WTC11 (cell line): Measurements from ENCODE around the gene NAV2. TPM values are rescaled to one million over a fixed set of nuclear protein-coding genes. Genes with fewer than 3 reads are reported as not detected.

Source experiments
- ATAC-seq: fragments of 200-7000 bp; cut with Tn5 transposase; 2 replicates; pipeline ENCODE4 v1.10.0; 2021; ENCODE audit warnings: mild to moderate bottlenecking, moderate library complexity
- CTCF ChIA-PET: fragments of 300-600 bp; sonication (Branson Sonifier 250); formaldehyde crosslinking; loops from one replicate; lab custom pipeline; 2021; ENCODE audit warnings: antibody characterized with exemption; lab: Charles Lee
- POLR2A ChIA-PET: fragments of 350-600 bp; sonication (Branson Sonifier 250); formaldehyde crosslinking; loops from one replicate; lab custom pipeline; 2021; ENCODE audit warnings: antibody characterized with exemption; lab: Charles Lee
- DNase-seq: peaks from one replicate; pipeline ENCODE4 v3.0.0; 2021; ENCODE audit warnings: low spot score
- H3K27ac Mint-ChIP-seq: 2 replicates; pipeline ENCODE4 v1.8.0; 2021; ENCODE audit warnings: mixed read lengths
- H3K27me3 Mint-ChIP-seq: 2 replicates; pipeline ENCODE4 v1.8.0; 2021; ENCODE audit warnings: low read depth, mild to moderate bottlenecking, moderate library complexity, mixed read lengths
- H3K36me3 Mint-ChIP-seq: 2 replicates; pipeline ENCODE4 v1.8.0; 2021; ENCODE audit warnings: mixed read lengths
- H3K4me1 Mint-ChIP-seq: 2 replicates; pipeline ENCODE4 v1.8.0; 2022; ENCODE audit warnings: mixed read lengths
- H3K4me3 Mint-ChIP-seq: 2 replicates; pipeline ENCODE4 v1.8.0; 2021; ENCODE audit warnings: mild to moderate bottlenecking, moderate library complexity, mixed read lengths
- H3K9me3 Mint-ChIP-seq: 2 replicates; pipeline ENCODE4 v1.8.0; 2021; ENCODE audit warnings: mixed read lengths
- AFF4 ChIP-seq: sonication (generic); formaldehyde crosslinking; IDR thresholded peaks from 2 replicates; pipeline ENCODE4 v1.8.1; 2023; ENCODE audit warnings: mild to moderate bottlenecking, missing genetic modification reagents, borderline replicate concordance
- ATF1 ChIP-seq: sonication (generic); formaldehyde crosslinking; IDR thresholded peaks from 2 replicates; pipeline ENCODE4 v1.8.1; 2023; ENCODE audit warnings: mild to moderate bottlenecking, moderate library complexity, missing genetic modification reagents
- ATF6 ChIP-seq: sonication (generic); formaldehyde crosslinking; IDR thresholded peaks from 2 replicates; pipeline ENCODE4 v1.8.1; 2023; ENCODE audit warnings: mild to moderate bottlenecking, missing genetic modification reagents
- E2F5 ChIP-seq: sonication (generic); formaldehyde crosslinking; IDR thresholded peaks from 2 replicates; pipeline ENCODE4 v1.8.1; 2022; ENCODE audit warnings: mild to moderate bottlenecking, moderate library complexity, missing genetic modification reagents
- ELF4 ChIP-seq: sonication (generic); formaldehyde crosslinking; IDR thresholded peaks from 2 replicates; pipeline ENCODE4 v1.8.1; 2022; ENCODE audit warnings: low read depth, mild to moderate bottlenecking, moderate library complexity, missing genetic modification reagents
- PRRX2 ChIP-seq: fragments of 250-450 bp; sonication (Bioruptor Pico); IDR thresholded peaks from 2 replicates; pipeline ENCODE4 v1.8.0; 2021; ENCODE audit warnings: mild to moderate bottlenecking
- SMAD3 ChIP-seq: sonication (generic); formaldehyde crosslinking; IDR thresholded peaks from 2 replicates; pipeline ENCODE4 v1.8.0; 2022; ENCODE audit warnings: missing genetic modification reagents, mild to moderate bottlenecking, borderline replicate concordance
- SP1 ChIP-seq: sonication (generic); formaldehyde crosslinking; conservative IDR thresholded peaks from 2 replicates; pipeline ENCODE4 v1.8.1; 2022; ENCODE audit warnings: missing genetic modification reagents
- USF2 ChIP-seq: sonication (generic); formaldehyde crosslinking; IDR thresholded peaks from 2 replicates; pipeline ENCODE4 v1.8.1; 2023; ENCODE audit warnings: mild to moderate bottlenecking, missing genetic modification reagents, moderate library complexity
- ZNF232 ChIP-seq: sonication (generic); formaldehyde crosslinking; IDR thresholded peaks from 2 replicates; pipeline ENCODE4 v1.8.0; 2022; ENCODE audit warnings: mild to moderate bottlenecking, missing genetic modification reagents
- ZNF423 ChIP-seq: fragments of 250-450 bp; sonication (Bioruptor Pico); IDR thresholded peaks from 2 replicates; pipeline ENCODE4 v2.1.2; 2022; ENCODE audit warnings: mild to moderate bottlenecking, moderate library complexity
- ZNF512 ChIP-seq: sonication (generic); formaldehyde crosslinking; IDR thresholded peaks from 2 replicates; pipeline ENCODE4 v1.8.1; 2022; ENCODE audit warnings: missing genetic modification reagents, borderline replicate concordance
- ZNF671 ChIP-seq: fragments of 250-450 bp; sonication (Bioruptor Pico); IDR thresholded peaks from 2 replicates; pipeline ENCODE4 v1.8.0; 2021; ENCODE audit warnings: mild to moderate bottlenecking
- total RNA-seq: library from RNA; stranded (reverse); gene quantifications from 3 replicates; pipeline ENCODE4 v1.2.3, GENCODE V29; 2021
- TF ChIP-seq, protein P1 (sequence below): sonication (generic); formaldehyde crosslinking; IDR thresholded peaks from 2 replicates; pipeline ENCODE4 v1.8.0; 2023; ENCODE audit warnings: missing genetic modification reagents
- TF ChIP-seq, protein P2 (sequence below): sonication (generic); formaldehyde crosslinking; conservative IDR thresholded peaks from 2 replicates; pipeline ENCODE4 v1.8.1; 2023; ENCODE audit warnings: mild to moderate bottlenecking, low read depth, missing genetic modification reagents, moderate library complexity
- TF ChIP-seq, protein P3 (sequence below): sonication (generic); formaldehyde crosslinking; IDR thresholded peaks from 2 replicates; pipeline ENCODE4 v1.8.0; 2022; ENCODE audit warnings: mild to moderate bottlenecking, missing genetic modification reagents
- TF ChIP-seq, protein P4 (sequence below): sonication (generic); formaldehyde crosslinking; IDR thresholded peaks from 2 replicates; pipeline ENCODE4 v1.8.0; 2023; ENCODE audit warnings: mild to moderate bottlenecking, missing genetic modification reagents
- TF ChIP-seq, protein P5 (sequence below): sonication (generic); formaldehyde crosslinking; IDR thresholded peaks from 2 replicates; pipeline ENCODE4 v1.8.0; 2022; ENCODE audit warnings: mild to moderate bottlenecking, missing genetic modification reagents

The NAV2 gene
- total RNA-seq, 1 experiment from 2014 or later: 42.8 TPM

GRCh38 chr11:19683141-19683805 is 29.4 kb upstream of the NAV2 start:
- H3K9me3 Mint-ChIP-seq: no peaks in the 10 kb centered on the region
- ChIA-PET POLR2A (no interaction called here), CTCF (no interaction called here)
- no peak for TF ChIP-seq ELF4
- no peak for TF ChIP-seq AFF4 (CRISPR knock-in tag)
- TF ChIP-seq ZNF512 (CRISPR knock-in tag): no peak
- TF ChIP-seq, protein P1, sequence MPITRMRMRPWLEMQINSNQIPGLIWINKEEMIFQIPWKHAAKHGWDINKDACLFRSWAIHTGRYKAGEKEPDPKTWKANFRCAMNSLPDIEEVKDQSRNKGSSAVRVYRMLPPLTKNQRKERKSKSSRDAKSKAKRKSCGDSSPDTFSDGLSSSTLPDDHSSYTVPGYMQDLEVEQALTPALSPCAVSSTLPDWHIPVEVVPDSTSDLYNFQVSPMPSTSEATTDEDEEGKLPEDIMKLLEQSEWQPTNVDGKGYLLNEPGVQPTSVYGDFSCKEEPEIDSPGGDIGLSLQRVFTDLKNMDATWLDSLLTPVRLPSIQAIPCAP (CRISPR knock-in tag): no peak
- no peak for TF ChIP-seq SMAD3 (CRISPR knock-in tag)
- no peak for TF ChIP-seq ZNF671 (CRISPR knock-in tag)
- no peak for TF ChIP-seq ATF6 (CRISPR knock-in tag)
- TF ChIP-seq, protein P2, sequence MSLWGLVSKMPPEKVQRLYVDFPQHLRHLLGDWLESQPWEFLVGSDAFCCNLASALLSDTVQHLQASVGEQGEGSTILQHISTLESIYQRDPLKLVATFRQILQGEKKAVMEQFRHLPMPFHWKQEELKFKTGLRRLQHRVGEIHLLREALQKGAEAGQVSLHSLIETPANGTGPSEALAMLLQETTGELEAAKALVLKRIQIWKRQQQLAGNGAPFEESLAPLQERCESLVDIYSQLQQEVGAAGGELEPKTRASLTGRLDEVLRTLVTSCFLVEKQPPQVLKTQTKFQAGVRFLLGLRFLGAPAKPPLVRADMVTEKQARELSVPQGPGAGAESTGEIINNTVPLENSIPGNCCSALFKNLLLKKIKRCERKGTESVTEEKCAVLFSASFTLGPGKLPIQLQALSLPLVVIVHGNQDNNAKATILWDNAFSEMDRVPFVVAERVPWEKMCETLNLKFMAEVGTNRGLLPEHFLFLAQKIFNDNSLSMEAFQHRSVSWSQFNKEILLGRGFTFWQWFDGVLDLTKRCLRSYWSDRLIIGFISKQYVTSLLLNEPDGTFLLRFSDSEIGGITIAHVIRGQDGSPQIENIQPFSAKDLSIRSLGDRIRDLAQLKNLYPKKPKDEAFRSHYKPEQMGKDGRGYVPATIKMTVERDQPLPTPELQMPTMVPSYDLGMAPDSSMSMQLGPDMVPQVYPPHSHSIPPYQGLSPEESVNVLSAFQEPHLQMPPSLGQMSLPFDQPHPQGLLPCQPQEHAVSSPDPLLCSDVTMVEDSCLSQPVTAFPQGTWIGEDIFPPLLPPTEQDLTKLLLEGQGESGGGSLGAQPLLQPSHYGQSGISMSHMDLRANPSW (CRISPR knock-in tag): no peak
- TF ChIP-seq, protein P3, sequence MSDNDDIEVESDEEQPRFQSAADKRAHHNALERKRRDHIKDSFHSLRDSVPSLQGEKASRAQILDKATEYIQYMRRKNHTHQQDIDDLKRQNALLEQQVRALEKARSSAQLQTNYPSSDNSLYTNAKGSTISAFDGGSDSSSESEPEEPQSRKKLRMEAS: no peak
- no peak for TF ChIP-seq USF2 (CRISPR knock-in tag)
- TF ChIP-seq, protein P4, sequence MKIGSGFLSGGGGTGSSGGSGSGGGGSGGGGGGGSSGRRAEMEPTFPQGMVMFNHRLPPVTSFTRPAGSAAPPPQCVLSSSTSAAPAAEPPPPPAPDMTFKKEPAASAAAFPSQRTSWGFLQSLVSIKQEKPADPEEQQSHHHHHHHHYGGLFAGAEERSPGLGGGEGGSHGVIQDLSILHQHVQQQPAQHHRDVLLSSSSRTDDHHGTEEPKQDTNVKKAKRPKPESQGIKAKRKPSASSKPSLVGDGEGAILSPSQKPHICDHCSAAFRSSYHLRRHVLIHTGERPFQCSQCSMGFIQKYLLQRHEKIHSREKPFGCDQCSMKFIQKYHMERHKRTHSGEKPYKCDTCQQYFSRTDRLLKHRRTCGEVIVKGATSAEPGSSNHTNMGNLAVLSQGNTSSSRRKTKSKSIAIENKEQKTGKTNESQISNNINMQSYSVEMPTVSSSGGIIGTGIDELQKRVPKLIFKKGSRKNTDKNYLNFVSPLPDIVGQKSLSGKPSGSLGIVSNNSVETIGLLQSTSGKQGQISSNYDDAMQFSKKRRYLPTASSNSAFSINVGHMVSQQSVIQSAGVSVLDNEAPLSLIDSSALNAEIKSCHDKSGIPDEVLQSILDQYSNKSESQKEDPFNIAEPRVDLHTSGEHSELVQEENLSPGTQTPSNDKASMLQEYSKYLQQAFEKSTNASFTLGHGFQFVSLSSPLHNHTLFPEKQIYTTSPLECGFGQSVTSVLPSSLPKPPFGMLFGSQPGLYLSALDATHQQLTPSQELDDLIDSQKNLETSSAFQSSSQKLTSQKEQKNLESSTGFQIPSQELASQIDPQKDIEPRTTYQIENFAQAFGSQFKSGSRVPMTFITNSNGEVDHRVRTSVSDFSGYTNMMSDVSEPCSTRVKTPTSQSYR (CRISPR knock-in tag): no peak
- no peak for TF ChIP-seq ZNF232 (CRISPR knock-in tag)
- TF ChIP-seq ZNF423 (CRISPR knock-in tag): no peak
- no peak for TF ChIP-seq ATF1 (CRISPR knock-in tag)
- TF ChIP-seq SP1 (CRISPR knock-in tag): no peak
- no peak for TF ChIP-seq PRRX2 (CRISPR knock-in tag)
- TF ChIP-seq, protein P5, sequence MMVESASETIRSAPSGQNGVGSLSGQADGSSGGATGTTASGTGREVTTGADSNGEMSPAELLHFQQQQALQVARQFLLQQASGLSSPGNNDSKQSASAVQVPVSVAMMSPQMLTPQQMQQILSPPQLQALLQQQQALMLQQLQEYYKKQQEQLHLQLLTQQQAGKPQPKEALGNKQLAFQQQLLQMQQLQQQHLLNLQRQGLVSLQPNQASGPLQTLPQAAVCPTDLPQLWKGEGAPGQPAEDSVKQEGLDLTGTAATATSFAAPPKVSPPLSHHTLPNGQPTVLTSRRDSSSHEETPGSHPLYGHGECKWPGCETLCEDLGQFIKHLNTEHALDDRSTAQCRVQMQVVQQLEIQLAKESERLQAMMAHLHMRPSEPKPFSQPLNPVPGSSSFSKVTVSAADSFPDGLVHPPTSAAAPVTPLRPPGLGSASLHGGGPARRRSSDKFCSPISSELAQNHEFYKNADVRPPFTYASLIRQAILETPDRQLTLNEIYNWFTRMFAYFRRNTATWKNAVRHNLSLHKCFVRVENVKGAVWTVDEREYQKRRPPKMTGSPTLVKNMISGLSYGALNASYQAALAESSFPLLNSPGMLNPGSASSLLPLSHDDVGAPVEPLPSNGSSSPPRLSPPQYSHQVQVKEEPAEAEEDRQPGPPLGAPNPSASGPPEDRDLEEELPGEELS (CRISPR knock-in tag): no peak
- no peak for TF ChIP-seq E2F5 (CRISPR knock-in tag)
- DNase-seq (no peak), ATAC-seq (no peak)
- H3K4me1 Mint-ChIP-seq: peaks cover 19% of the 10 kb centered on the region
- no peaks in the 10 kb centered on the region for H3K36me3 Mint-ChIP-seq
- no peak overlapping the region for H3K4me3 Mint-ChIP-seq
- no peaks in the 10 kb centered on the region for H3K27me3 Mint-ChIP-seq
- H3K27ac Mint-ChIP-seq: no peak overlapping the region
